ENCODE measurements around the gene DRGX. TPM values are rescaled to one million over a fixed set of nuclear protein-coding genes. Genes with fewer than 3 reads are reported as not detected.

DRGX gene
- total and polyA plus RNA-seq, 2 of the 13 experiments (the other 11 are each of a cell fraction or from before 2014, with no cell fraction given), result not detected

DNA sequence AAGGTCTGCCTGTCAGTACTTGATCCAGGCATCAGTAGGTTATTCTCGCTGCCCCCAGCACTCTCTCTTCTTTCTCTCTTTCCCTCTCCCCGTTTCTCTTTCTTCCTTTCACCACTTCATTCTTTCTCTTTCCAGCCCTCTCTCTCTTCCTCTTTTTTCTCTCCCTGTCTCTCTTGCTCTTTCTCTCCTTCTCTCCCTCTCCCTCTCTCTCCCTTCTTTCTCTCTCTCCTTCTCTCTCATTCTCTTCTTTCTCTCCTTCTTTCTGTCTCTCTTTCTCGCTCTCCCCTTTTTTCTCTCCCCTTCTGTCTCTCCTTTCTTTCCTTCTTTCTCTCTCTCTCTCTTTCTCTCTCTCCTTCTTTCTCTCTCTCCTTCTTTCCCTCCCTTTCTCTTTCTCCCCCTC lies 7.5 kb upstream of the DRGX start:
- WGBS (ENCODE audit: low lambda C conversion rate), result under 1% methylated on average over 3 of the region's 3 CpGs
- H3K9ac ChIP-seq (ENCODE audit: insufficient read depth, low read depth, low read length), result no peak overlapping the region

DNA sequence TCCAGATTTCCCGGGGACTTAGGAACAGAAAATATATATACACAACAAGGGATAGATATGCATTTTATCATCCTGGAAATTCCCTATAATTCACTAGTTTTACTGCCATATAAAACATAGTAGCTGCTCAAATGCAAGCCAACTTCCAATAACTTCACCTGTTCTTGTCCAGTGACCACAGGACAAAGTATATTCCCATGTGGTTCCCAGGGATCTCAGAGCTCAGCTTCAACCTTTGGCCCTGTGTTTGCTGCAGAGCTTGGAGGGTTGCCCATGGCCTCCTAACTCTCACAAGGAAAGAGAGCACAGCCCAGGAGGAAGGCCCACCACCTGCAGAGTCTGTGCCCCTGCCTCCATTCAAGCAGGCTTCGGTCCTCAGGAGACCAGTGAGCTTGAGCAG lies 4.5 kb upstream of the DRGX start:
- peaks cover 5 to 62% of the 10 kb centered on the region in 2 experiments for H3K27me3 ChIP-seq (ENCODE audit: control insufficient read depth in 1 of 2, insufficient read depth in 2 of 2, low read length in 2 of 2)
- ATAC-seq (no peak), FAIRE-seq (no peak), DNase-seq (ENCODE audit: low spot score) (no peak)
- H3K79me2 ChIP-seq (ENCODE audit: insufficient read depth, low read length), result no peaks in the 10 kb centered on the region
- no peaks in the 10 kb centered on the region for H3K4me1 ChIP-seq (ENCODE audit: insufficient read depth, low read length)
- TF ChIP-seq ZNF10 (CRISPR knock-in tag; IDR thresholded peaks at IDR 0.05; ENCODE audit: borderline replicate concordance, low read depth), result no peak
- TF ChIP-seq RFX5 (IDR thresholded peaks at IDR 0.05; ENCODE audit: low read depth, low read length), result no peak
- no peak for TF ChIP-seq JDP2 (CRISPR knock-in tag; IDR thresholded peaks at IDR 0.05; ENCODE audit: borderline replicate concordance)
- no peak for TF ChIP-seq ZNF274 (CRISPR knock-in tag; IDR thresholded peaks at IDR 0.05)
- ChIA-PET CTCF (ENCODE audit: low intra/inter-chr PET ratio, low total read pairs) (no interaction called here), POLR2A (no interaction called here)
- no peaks in the 10 kb centered on the region; the same call in 1 of the 2 replicates for H4K20me1 ChIP-seq (ENCODE audit: insufficient read depth, low read length)
- intact Hi-C loops (cut with micrococcal nuclease; ENCODE audit: unreplicated experiment), result no loop called here
- H3K9ac ChIP-seq (ENCODE audit: insufficient read depth, low read depth, low read length), result no peak overlapping the region
- in situ Hi-C loops (cut with HindIII; ENCODE audit: extremely low pct_ligation_motif_present, low pct_unique_long_range_greater_than_20kb), result loop anchor here (5.0 kb wide), 1 partner anchor 112 kb away; no protein-coding TSS in a partner anchor
- H3K4me2 ChIP-seq (ENCODE audit: low read depth, low read length), result no peak overlapping the region
- 53% methylated on average over 2 of the region's 2 CpGs for WGBS (ENCODE audit: low lambda C conversion rate)
- no peaks in the 10 kb centered on the region for H3K9me3 ChIP-seq (ENCODE audit: low read length)
- H2AFZ ChIP-seq (ENCODE audit: low read length), result no peak overlapping the region
- no TSS peak for BruUV-seq (replicated peaks)
- no peak overlapping the region for H3K4me3 ChIP-seq (replicated peaks in 1 of 3; ENCODE audit: insufficient read depth in 1 of 3, low read depth in 2 of 3, low read length in 3 of 3)
- H3K27ac ChIP-seq (ENCODE audit: extremely low read length, insufficient read depth, low read length), result no peak overlapping the region
- H3K36me3 ChIP-seq (replicated peaks in 1 of 2; ENCODE audit: control insufficient read depth in 1 of 2, insufficient read depth in 2 of 2, low read length in 2 of 2), result no peaks in the 10 kb centered on the region

More for the DNA sequence above, 7.5 kb upstream of the DRGX start:
- Histone ChIP-seq H3K4me1 (ENCODE audit: insufficient read depth, low read length) (no peaks in the 10 kb centered on the region), H3K79me2 (ENCODE audit: insufficient read depth, low read length) (no peaks in the 10 kb centered on the region), H3K4me2 (ENCODE audit: low read depth, low read length) (no peak overlapping the region), H2AFZ (ENCODE audit: low read length) (no peak overlapping the region), H3K27me3 (ENCODE audit: control insufficient read depth in 1 of 2, insufficient read depth in 2 of 2, low read length in 2 of 2) (peaks cover 1 to 36% of the 10 kb centered on the region in 2 experiments; a peak in 4 of 5 replicates), H3K36me3 (replicated peaks in 1 of 2; ENCODE audit: control insufficient read depth in 1 of 2, insufficient read depth in 2 of 2, low read length in 2 of 2) (no peaks in the 10 kb centered on the region), H4K20me1 (ENCODE audit: insufficient read depth, low read length) (0 out of 2 replicates have a peak, but pooled peaks cover 3% of the 10 kb centered on the region), H3K27ac (ENCODE audit: extremely low read length, insufficient read depth, low read length) (no peak overlapping the region), H3K4me3 (replicated peaks in 1 of 3; ENCODE audit: insufficient read depth in 1 of 3, low read depth in 2 of 3, low read length in 3 of 3) (no peak overlapping the region), H3K9me3 (ENCODE audit: low read length) (no peaks in the 10 kb centered on the region)
- CTCF ChIA-PET (ENCODE audit: low intra/inter-chr PET ratio, low total read pairs), result no interaction called here
- in situ Hi-C loops (cut with HindIII; ENCODE audit: extremely low pct_ligation_motif_present, low pct_unique_long_range_greater_than_20kb), result loop anchor here (5.0 kb wide), 1 partner anchor 109 kb away; no protein-coding TSS in a partner anchor
- TF ChIP-seq HNF4G (IDR thresholded peaks at IDR 0.05; ENCODE audit: borderline replicate concordance, low read depth, low read length) (no peak), HNF4G (CRISPR knock-in tag; IDR thresholded peaks at IDR 0.05; ENCODE audit: borderline replicate concordance, low read depth) (no peak)
- TF ChIP-seq, protein P1, sequence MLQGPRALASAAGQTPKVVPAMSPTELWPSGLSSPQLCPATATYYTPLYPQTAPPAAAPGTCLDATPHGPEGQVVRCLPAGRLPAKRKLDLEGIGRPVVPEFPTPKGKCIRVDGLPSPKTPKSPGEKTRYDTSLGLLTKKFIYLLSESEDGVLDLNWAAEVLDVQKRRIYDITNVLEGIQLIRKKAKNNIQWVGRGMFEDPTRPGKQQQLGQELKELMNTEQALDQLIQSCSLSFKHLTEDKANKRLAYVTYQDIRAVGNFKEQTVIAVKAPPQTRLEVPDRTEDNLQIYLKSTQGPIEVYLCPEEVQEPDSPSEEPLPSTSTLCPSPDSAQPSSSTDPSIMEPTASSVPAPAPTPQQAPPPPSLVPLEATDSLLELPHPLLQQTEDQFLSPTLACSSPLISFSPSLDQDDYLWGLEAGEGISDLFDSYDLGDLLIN (CRISPR knock-in tag; IDR thresholded peaks at IDR 0.05; ENCODE audit: borderline replicate concordance), result no peak
- POLR2A ChIA-PET, result no interaction called here
- no TSS peak for BruUV-seq (replicated peaks)
- DNase-seq (ENCODE audit: low spot score), result no peak
- FAIRE-seq, result no peak
- intact Hi-C loops (cut with micrococcal nuclease; ENCODE audit: unreplicated experiment), result no loop called here
- no peak for ATAC-seq

All from HepG2 (cell line).